Endodermal cell (in vitro differentiated cells): ENCODE data around the gene CDH13. TPM values are rescaled to one million over a fixed set of nuclear protein-coding genes. Genes with fewer than 3 reads are reported as not detected.

ENCODE experiments used
- DNase-seq: peaks from one replicate; pipeline ENCODE4 v3.0.0-alpha.2; 2017
- H3K27ac ChIP-seq: 2 replicates; pipeline ENCODE4 v1.5.1; 2013; ENCODE audit warnings: mild to moderate bottlenecking, low read depth, low read length, moderate library complexity
- H3K27me3 ChIP-seq: 2 replicates; pipeline ENCODE4 v1.6.1; 2013; ENCODE audit warnings: mild to moderate bottlenecking, low read length, moderate library complexity; ENCODE audit not compliant: insufficient read depth, control insufficient read depth, poor library complexity, severe bottlenecking
- H3K36me3 ChIP-seq: 2 replicates; pipeline ENCODE4 v1.7.0; 2013; ENCODE audit warnings: mild to moderate bottlenecking, low read length, moderate library complexity; ENCODE audit not compliant: control insufficient read depth, insufficient read depth
- H3K4me1 ChIP-seq: one replicate; pipeline ENCODE4 v1.7.0; 2013; ENCODE audit warnings: low read length; ENCODE audit not compliant: control insufficient read depth, insufficient read depth
- H3K4me3 ChIP-seq: 2 replicates; pipeline ENCODE4 v1.5.1; 2013; ENCODE audit warnings: mild to moderate bottlenecking, low read length, moderate library complexity
- H3K9ac ChIP-seq: 2 replicates; pipeline ENCODE4 v1.6.1; 2013; ENCODE audit warnings: mild to moderate bottlenecking, low read length, moderate library complexity; ENCODE audit not compliant: poor library complexity, severe bottlenecking; ENCODE audit errors: extremely low read depth
- H3K9me3 ChIP-seq: 2 replicates; pipeline ENCODE4 v1.6.1; 2013; ENCODE audit warnings: mild to moderate bottlenecking, low read length, moderate library complexity; ENCODE audit not compliant: control insufficient read depth
- H3K27ac Mint-ChIP-seq: 2 replicates; pipeline ENCODE4 v1.8.0; 2020; ENCODE audit warnings: mixed read lengths
- H3K27me3 Mint-ChIP-seq: 2 replicates; pipeline ENCODE4 v1.8.0; 2021; ENCODE audit warnings: mild to moderate bottlenecking, mixed read lengths; ENCODE audit not compliant: insufficient read depth
- H3K36me3 Mint-ChIP-seq: 2 replicates; pipeline ENCODE4 v1.8.0; 2020; ENCODE audit warnings: low read depth, mixed read lengths
- H3K4me1 Mint-ChIP-seq: 2 replicates; pipeline ENCODE4 v1.8.0; 2020; ENCODE audit warnings: mixed read lengths
- H3K4me3 Mint-ChIP-seq: 2 replicates; pipeline ENCODE4 v1.8.0; 2020; ENCODE audit warnings: mild to moderate bottlenecking, moderate library complexity, mixed read lengths
- H3K9me3 Mint-ChIP-seq: 2 replicates; pipeline ENCODE4 v1.8.0; 2020; ENCODE audit warnings: mild to moderate bottlenecking, mixed read lengths
- WGBS, 2 experiments: methylation state at CpG; one replicate each; pipeline versions ENCODE4 v1.1.5 to v1.1.7; 2013; ENCODE audit warnings: missing lambda C conversion rate in 2 of 2, mixed read lengths in 1 of 2; ENCODE audit not compliant: insufficient coverage in 1 of 2, insufficient read length in 1 of 2; 5-methylcytosine and 5-hydroxymethylcytosine counted together
- total RNA-seq, 2 donors: library from RNA; stranded (reverse); fragmentation: NEBNext Ultra II Directional in 1 of 2; extraction: Animal tissue kit (Norgen Biotek cat#: 25700) in 1 of 2; gene quantifications; 2 replicates in 1 of 2; 3 replicates in 1 of 2; pipeline ENCODE4 v1.2.1, GENCODE V29; 2021
- TF ChIP-seq, protein P1 (sequence below): fragments of 200-600 bp; sonication (generic); conservative IDR thresholded peaks from 2 replicates; pipeline ENCODE4 v1.5.0; 2021; ENCODE audit warnings: antibody characterized with exemption, mild to moderate bottlenecking

Gene CDH13
- total RNA-seq, 2 donors from 2014 or later: 0.86 to 1.8 TPM

DNA sequence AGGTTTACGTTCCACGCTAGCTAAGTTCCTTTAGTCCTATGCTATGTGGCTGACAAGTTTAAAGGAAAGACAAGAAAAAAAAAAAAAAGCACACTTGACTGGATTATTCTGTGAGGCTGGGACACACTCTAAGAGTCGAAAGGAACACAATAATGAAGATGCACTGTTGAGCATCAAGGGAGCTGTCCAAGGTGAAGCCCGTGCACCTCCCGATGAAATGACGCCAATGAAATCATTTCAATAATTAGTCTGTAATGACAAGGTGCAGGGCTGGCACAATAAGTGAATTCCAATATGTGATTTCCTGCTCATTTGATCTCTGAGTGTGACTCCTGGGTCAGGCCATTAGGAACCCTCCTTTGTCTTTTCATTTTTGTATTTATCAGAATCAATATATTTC lies 232.9 kb downstream of the CDH13 start:
- no peak overlapping the region for H3K4me3 ChIP-seq
- H3K4me1 ChIP-seq: no peaks in the 10 kb centered on the region
- H3K27me3 ChIP-seq: no peaks in the 10 kb centered on the region
- H3K9me3 ChIP-seq: peaks cover 10% of the 10 kb centered on the region
- no peak overlapping the region for H3K9ac ChIP-seq
- H3K27ac ChIP-seq: no peak overlapping the region
- Mint-ChIP-seq H3K4me3 (no peak overlapping the region), H3K36me3 (no peaks in the 10 kb centered on the region), H3K27me3 (peaks cover 1% of the 10 kb centered on the region), H3K4me1 (no peaks in the 10 kb centered on the region), H3K9me3 (peaks cover 9% of the 10 kb centered on the region), H3K27ac (no peak overlapping the region)
- H3K36me3 ChIP-seq: no peaks in the 10 kb centered on the region
- DNase-seq: no peak
- TF ChIP-seq, protein P1, sequence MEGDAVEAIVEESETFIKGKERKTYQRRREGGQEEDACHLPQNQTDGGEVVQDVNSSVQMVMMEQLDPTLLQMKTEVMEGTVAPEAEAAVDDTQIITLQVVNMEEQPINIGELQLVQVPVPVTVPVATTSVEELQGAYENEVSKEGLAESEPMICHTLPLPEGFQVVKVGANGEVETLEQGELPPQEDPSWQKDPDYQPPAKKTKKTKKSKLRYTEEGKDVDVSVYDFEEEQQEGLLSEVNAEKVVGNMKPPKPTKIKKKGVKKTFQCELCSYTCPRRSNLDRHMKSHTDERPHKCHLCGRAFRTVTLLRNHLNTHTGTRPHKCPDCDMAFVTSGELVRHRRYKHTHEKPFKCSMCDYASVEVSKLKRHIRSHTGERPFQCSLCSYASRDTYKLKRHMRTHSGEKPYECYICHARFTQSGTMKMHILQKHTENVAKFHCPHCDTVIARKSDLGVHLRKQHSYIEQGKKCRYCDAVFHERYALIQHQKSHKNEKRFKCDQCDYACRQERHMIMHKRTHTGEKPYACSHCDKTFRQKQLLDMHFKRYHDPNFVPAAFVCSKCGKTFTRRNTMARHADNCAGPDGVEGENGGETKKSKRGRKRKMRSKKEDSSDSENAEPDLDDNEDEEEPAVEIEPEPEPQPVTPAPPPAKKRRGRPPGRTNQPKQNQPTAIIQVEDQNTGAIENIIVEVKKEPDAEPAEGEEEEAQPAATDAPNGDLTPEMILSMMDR: no peak
- 90 to 92% methylated on average over 5 to 6 of the region's 6 CpGs for WGBS, 2 experiments

DNA sequence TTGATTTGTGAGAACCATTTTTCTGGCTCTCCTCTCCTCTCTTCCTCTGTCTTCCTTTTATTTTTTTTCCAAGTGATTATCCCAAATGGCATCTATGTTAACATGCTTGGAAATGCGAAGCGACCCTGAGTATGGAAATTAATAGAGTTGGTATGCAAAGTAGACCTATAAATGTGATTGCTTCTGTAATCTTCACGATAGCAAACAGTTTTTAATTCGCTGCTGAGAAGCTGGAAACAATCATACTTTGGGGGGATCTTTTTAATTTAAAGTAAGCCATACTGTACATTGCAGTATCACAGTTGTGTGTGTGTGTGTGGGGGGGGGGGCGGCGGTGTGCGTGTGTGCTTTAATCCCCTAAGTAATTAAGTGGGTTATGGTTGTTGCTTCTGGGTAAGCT lies 233.3 kb downstream of the CDH13 start:
- peaks cover 1% of the 10 kb centered on the region for H3K27me3 Mint-ChIP-seq
- H3K9me3 ChIP-seq: peaks cover 14% of the 10 kb centered on the region
- no peaks in the 10 kb centered on the region for H3K27me3 ChIP-seq
- peaks cover 13% of the 10 kb centered on the region for H3K9me3 Mint-ChIP-seq
- no peak overlapping the region for H3K27ac ChIP-seq
- TF ChIP-seq, protein P1: no peak
- no peaks in the 10 kb centered on the region for H3K4me1 Mint-ChIP-seq
- no peak overlapping the region for H3K4me3 Mint-ChIP-seq
- no peak overlapping the region for H3K9ac ChIP-seq
- H3K36me3 ChIP-seq: no peaks in the 10 kb centered on the region
- 91 to 100% methylated on average over 1 to 4 of the region's 7 CpGs for WGBS, 2 experiments
- no peaks in the 10 kb centered on the region for H3K36me3 Mint-ChIP-seq
- no peak for DNase-seq
- H3K27ac Mint-ChIP-seq: no peak overlapping the region
- H3K4me3 ChIP-seq: no peak overlapping the region
- no peaks in the 10 kb centered on the region for H3K4me1 ChIP-seq

DNA sequence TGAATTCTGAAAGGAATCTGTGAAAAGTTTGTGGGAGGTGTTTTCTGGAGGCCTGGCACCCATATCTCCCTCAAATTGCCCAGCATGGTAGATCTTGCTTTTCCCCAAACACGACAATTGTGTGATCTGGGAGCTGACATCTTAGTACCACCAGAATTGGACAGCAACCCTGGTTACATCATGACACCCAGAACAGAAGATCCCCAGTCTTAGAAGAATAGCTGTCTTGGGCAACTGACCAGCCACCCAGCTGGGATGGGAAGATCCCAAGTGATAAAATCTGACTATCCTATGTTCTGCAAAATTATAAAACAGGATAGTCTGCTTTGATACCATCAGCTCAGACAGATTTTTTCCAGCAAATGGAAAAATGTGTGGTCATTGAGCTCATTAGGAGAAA lies 235.3 kb downstream of the CDH13 start:
- WGBS, 2 experiments: 79% methylated on average over 1 of the region's 1 CpG; no CpG with 5 or more reads in 1 of the 2 experiments
- H3K4me1 Mint-ChIP-seq: no peaks in the 10 kb centered on the region
- no peak for DNase-seq
- no peak overlapping the region for H3K4me3 Mint-ChIP-seq
- Histone ChIP-seq H3K27me3 (no peaks in the 10 kb centered on the region), H3K4me3 (no peak overlapping the region), H3K9ac (no peak overlapping the region), H3K9me3 (peaks cover 32% of the 10 kb centered on the region), H3K36me3 (no peaks in the 10 kb centered on the region), H3K4me1 (no peaks in the 10 kb centered on the region), H3K27ac (no peak overlapping the region)
- TF ChIP-seq, protein P1: no peak
- H3K9me3 Mint-ChIP-seq: peaks cover 31% of the 10 kb centered on the region
- peaks cover 1% of the 10 kb centered on the region for H3K27me3 Mint-ChIP-seq
- no peak overlapping the region for H3K27ac Mint-ChIP-seq
- peaks cover 3% of the 10 kb centered on the region for H3K36me3 Mint-ChIP-seq
